Stimulated activated CD4-positive, alpha-beta T cell treated with anti-CD3 and anti-CD28 coated beads, Interleukin-15, amount 100 ng/mL, for 48 hours (primary cell): Measurements from ENCODE around the gene RELL2.

Experiments used
- DNase-seq, 2 donors: peaks; one replicate each; pipeline ENCODE4 v3.0.0-alpha.2; 2020; ENCODE audit warnings: low read depth in 2 of 2

RELL2 gene

GRCh38 chr5:141649056-141649688, 12.4 kb downstream of the RELL2 start:
- DNase-seq, result no peak

- DNase-seq, result no peak
Observed at GRCh38 chr5:141649972-141650371, 13.2 kb downstream of the RELL2 start.

- peak; percentile 71 to 78 for DNase-seq
Observed at GRCh38 chr5:141650851-141651727, 14.3 kb downstream of the RELL2 start, which contains the start of gene FCHSD1. Gene FCHSD1, minus strand, starts transcription at chr5:141651418. Its CDS starts 50 bp downstream, at chr5:141651368.

- DNase-seq, result no peak
Observed at GRCh38 chr5:141651728-141652105, 14.9 kb downstream of the RELL2 start.

GRCh38 chr5:141654298-141654697, 17.5 kb downstream of the RELL2 start:
- DNase-seq, result no peak

GRCh38 chr5:141655020-141655419, 18.2 kb downstream of the RELL2 start:
- no peak for DNase-seq

- DNase-seq, result no peak
Observed at GRCh38 chr5:141656396-141656795, 19.6 kb downstream of the RELL2 start.

GRCh38 chr5:141657404-141657803, 20.6 kb downstream of the RELL2 start:
- DNase-seq, result no peak

- no peak for DNase-seq
Observed at GRCh38 chr5:141657937-141658545, 21.2 kb downstream of the RELL2 start.

GRCh38 chr5:141662028-141662427, 25.2 kb downstream of the RELL2 start:
- no peak for DNase-seq

- no peak for DNase-seq
Observed at GRCh38 chr5:141663506-141663905, 26.7 kb downstream of the RELL2 start.

- peak; percentile 38 to 65 for DNase-seq
Observed at GRCh38 chr5:141664733-141665461, 28.1 kb downstream of the RELL2 start.

- no peak for DNase-seq
Observed at GRCh38 chr5:141665995-141666940, 29.5 kb downstream of the RELL2 start.

GRCh38 chr5:141668601-141669265, 31.9 kb downstream of the RELL2 start:
- no peak for DNase-seq

GRCh38 chr5:141669520-141669919, 32.7 kb downstream of the RELL2 start:
- no peak for DNase-seq

GRCh38 chr5:141672071-141672840, 35.5 kb downstream of the RELL2 start:
- no peak for DNase-seq

GRCh38 chr5:141672841-141673813, 36.3 kb downstream of the RELL2 start:
- DNase-seq, result no peak

- DNase-seq, result no peak
Observed at GRCh38 chr5:141674747-141675146, 38.0 kb downstream of the RELL2 start.
